Frontal cortex (tissue), 4 donors: Measurements from ENCODE around the gene MTARC1. TPM values are rescaled to one million over a fixed set of nuclear protein-coding genes. Genes with fewer than 3 reads are reported as not detected.

Experiments used
- DNase-seq, 2 donors: peaks; one replicate each; pipeline ENCODE4 v3.0.0; 2012; ENCODE audit warnings: low spot score in 2 of 2
- FAIRE-seq: peaks from 2 replicates; lab custom pipeline; 2012; peaks lifted over from hg19 to GRCh38; lab: Jason Lieb, UNC
- total RNA-seq: library from RNA; depleted of rRNA; stranded (reverse); fragments of >200 nt; gene quantifications from one replicate; pipeline ENCODE4 v1.2.3, GENCODE V29; 2014
- donor health status: control.
- donor health status: control.
- donor health status: control.

Gene MTARC1
- total RNA-seq, result 19.6 TPM

DNA sequence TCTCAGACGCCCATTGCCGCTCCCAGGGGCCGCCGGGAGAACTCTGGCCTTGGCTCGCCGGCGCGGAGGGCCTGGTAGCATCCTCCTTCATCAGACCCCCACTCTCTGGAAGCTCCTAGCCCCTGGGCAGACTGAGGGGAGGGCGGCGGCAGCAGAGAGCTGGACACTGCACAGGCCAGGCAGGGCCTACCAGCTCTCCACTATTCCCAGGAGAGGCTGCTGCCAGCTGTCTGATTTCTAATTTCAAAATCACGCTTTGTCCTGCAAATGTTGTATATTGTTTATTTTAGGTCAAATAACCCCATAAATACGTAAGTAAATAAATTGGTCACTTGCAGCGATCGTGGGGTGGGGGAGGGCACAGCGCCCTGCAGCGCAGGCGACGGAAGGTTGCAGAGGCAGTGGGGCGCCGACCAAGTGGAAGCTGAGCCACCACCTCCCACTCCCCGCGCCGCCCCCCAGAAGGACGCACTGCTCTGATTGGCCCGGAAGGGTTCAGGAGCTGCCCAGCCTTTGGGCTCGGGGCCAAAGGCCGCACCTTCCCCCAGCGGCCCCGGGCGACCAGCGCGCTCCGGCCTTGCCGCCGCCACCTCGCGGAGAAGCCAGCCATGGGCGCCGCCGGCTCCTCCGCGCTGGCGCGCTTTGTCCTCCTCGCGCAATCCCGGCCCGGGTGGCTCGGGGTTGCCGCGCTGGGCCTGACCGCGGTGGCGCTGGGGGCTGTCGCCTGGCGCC, at the start of gene MTARC1:
Gene MTARC1, plus strand, starts transcription at position 577 of the 732 bp plus-strand sequence. Its CDS starts 32 bp downstream, at position 609.
- DNase-seq (peak; percentile 56 to 68), FAIRE-seq (no peak)

DNA sequence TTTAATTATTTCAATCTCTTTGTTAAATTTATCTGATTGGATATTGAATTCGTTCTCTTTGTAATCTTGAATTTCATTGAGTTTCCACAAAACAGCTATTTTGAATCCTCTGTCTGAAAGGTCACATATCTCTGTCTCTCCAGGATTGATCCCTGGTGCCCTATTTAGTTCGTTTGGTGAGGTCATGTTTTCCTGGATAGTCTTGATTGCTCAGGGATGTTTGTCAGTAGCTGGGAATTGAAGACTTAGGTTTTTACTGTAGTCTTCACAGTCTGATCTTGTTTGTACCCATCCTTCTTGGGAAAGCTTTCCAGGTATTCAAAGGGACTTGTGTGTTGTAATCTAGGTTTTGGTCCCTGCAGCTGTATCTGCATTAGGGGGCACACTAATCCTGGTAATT, 45.4 kb upstream of the MTARC1 start:
- DNase-seq (no peak), FAIRE-seq (no peak)

DNA sequence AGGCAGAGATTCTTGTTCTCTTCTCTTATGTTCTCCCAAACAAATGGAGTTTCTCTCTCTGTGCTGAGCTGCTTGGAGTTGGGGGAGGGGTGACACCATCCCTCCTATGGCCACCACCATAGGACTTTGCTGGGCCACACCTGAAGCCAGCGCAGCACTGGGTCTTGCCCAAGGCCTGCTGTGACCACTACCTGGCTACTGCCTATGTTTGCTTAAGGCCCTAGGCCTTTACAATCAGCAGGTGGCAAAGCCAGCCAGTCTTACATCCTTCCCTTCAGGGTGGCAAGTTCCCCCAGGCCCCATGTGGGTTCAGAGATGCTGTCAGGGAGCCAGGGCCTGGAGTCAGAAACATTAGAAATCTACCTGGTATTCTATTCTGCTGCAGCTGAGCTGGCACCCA, 44.9 kb upstream of the MTARC1 start:
- FAIRE-seq (no peak), DNase-seq (no peak)

DNA sequence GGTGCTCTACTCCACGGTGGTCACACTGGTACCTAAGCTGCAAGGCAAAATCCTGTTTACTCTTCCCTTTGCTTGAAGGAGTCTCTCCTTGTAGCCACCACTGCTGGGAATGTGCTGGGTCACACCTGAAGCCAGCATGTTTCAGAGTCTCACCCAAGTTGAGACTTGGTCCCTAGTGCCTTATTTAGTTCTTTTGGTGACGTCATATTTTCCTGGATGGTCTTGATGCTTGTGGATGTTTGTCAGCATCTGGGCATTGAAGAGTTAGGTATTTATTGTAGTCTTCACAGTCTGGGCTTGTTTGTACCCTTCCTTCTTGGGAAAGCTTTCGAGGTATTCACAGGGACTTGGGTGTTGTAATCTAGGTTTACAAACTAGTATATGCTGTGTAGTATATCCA, 44.2 kb upstream of the MTARC1 start:
- FAIRE-seq, result no peak

DNA sequence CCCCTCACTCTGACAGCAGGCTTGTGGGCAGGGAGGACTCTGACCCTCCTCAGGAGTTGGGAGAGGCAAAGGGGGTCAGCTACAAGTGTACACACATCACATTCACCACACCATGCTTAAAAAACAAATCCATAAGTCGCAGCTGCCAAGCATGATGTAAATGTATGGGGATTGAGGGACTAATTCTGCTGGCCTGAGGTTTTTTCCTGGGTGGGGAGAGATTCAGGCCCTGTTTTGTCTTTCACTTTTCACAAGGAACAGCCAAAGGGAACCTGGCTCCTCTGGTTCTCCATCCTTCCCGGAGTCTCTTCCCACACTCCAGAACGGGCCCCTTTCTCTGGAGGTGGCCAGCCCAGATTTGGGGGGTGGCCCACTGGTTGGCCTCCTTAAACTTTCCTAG, 39.9 kb upstream of the MTARC1 start:
- FAIRE-seq, result no peak
- DNase-seq, result no peak

More for the DNA sequence above, 44.2 kb upstream of the MTARC1 start:
- no peak for DNase-seq

DNA sequence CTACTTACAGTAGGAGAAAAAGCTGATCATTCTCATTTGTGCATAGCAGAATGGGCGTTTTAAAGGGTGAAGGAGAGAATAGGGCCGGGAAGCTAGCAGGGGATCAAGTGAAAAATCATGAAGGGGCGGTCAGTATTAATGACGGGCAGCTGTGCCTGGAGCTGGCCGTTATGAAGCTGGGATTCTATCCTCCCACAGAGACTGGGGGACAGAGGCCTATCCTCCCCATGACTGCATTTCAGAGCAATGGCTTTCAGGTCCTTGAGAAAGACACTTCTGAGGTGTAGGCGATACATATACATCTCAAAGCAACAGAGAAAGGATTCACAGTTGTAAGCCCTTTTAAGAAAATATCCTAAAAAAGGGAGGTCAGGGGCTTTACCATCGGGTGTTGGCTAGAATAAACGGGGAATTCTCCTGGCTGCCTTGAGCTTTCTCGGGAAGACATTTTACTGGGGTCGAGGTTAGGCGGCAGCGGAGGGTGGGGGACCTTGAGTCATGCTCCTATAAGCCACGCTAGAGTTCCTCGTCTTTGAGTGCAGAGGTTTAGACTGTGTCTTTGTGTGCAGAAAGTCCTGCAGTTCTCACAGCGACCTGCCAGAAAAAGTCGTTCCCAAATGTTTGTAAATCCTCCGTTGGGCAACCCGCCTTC, 39.1 kb upstream of the MTARC1 start:
- no peak for DNase-seq
- FAIRE-seq, result no peak

DNA sequence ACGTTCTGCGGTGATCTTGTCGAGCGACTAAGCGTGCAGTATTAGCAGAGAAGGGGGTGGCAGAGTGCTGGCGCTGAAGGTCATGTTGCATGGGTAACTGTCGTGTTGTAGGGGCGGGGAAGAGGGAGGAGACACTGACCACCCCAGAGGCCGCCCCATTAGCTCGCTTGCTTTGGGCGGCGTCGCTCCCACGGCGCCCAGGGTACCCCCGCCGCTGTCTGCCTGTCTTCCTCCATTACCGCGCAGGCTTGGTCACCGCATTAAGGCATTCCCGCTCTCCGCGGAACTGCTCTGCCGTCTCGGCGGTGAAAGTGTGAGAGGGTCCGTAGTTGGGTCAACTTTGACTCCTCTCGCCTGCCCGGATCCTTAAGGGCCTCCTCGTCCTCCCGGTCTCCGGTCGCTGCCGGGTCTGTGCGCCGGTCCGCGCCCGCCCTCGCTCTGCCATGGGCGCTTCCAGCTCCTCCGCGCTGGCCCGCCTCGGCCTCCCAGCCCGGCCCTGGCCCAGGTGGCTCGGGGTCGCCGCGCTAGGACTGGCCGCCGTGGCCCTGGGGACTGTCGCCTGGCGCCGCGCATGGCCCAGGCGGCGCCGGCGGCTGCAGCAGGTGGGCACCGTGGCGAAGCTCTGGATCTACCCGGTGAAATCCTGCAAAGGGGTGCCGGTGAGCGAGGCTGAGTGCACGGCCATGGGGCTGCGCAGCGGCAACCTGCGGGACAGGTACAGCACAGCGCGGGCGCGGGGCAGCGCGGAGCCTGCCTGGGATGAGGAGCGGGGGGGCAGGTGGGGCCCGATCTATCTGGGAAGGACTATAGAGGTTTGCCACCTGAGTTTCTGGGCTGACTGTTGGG, 38.4 kb upstream of the MTARC1 start, which contains the start of gene MTARC2:
Gene MTARC2, plus strand, starts transcription at position 234 of the 846 bp plus-strand sequence. Its CDS starts 210 bp downstream, at position 444.
- peak; percentile 62 to 68 for DNase-seq

DNA sequence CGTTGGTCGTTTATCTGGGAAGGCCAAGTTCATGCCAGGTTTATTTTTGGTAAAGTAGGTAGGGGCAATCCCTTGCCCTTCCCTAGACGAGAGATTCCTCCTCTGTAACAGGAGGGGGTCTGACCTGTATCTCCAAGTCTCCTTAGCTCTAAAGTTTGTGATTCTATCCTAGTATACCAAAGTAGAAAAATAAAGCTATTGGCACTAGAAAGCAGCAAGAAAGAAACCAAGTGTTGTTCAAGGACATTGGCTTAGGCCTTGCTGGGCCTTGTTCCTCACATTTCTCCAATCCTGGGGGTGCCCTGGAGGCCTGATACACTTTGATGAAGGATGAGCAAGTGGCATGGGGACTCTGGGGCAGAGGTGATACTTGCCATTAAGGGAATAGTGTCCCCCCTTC, 37.8 kb upstream of the MTARC1 start:
- DNase-seq, result no peak
- no peak for FAIRE-seq

More for the DNA sequence above, 38.4 kb upstream of the MTARC1 start, which contains the start of gene MTARC2:
- no peak for FAIRE-seq

DNA sequence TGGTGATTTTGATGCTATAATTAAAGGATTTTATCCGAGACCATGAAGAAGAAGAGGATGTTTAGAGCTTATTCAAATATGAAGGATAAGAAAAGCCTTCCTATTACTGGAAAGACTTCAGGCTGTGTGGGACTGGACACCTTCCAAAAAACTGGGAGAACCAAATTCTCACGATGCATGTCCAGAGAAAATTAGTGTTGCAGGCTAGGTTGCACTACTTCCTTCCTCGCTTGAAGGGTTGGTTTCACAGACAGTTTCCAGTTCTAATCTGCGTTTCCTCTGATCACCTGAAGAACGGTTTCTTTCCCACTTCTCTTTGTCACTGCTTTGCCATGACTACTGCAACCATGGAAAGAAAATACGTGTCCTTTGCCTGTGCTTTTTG, 36.6 kb upstream of the MTARC1 start:
- FAIRE-seq (no peak), DNase-seq (no peak)

DNA sequence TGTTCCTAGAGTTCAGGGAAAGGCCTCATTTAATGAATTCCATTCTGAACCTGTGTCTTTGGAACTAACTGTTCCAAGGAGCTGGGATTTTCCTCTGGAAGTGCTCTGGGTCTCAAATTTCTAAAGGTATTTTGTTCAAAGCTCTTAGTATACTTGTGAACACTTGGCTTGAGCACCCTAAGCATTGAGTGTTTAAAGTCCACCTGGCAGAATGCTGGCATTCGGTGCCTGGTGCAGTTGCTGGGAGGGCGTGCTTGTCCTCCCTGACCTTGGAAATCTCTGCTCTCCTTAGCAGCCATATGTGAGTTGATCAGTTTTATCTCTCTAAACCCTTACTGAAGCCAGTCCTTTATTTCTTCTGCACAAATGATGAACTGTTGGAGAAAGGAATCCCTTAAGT, 35.6 kb upstream of the MTARC1 start:
- FAIRE-seq (no peak), DNase-seq (no peak)

DNA sequence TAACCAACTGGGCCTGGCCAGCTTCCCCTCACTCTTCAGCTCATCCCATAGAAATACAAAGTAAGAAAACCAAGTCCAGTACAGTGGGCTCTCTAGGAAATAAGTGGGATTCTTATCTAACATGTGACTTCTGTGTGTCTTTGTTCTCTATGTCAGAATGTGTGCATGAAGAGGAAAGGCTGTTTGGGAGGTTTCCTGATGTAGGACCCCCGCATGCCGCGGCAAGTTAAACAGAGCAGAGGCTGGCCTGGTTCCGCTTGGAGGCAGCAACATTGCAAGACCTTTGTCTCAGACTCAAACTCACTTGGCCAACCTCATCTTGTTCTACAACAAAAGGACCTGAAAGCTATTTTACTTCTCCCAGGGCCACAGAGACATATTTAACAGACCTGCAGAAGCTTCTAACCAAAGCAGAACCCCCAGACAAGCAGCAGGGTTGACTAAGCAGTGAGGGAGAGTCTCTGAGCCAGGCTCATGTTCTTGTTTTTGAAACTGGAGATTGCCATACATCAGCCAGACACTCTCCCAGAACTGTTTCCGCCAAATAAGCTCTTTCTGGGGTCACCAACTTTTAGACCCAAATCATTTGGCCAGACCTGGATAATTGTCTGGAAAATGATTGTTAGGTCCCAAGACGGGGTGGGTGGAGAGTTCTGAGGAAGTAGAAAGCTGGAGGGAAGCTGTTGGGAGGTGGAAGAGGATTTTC, 32.3 kb upstream of the MTARC1 start:
- DNase-seq (no peak), FAIRE-seq (no peak)

DNA sequence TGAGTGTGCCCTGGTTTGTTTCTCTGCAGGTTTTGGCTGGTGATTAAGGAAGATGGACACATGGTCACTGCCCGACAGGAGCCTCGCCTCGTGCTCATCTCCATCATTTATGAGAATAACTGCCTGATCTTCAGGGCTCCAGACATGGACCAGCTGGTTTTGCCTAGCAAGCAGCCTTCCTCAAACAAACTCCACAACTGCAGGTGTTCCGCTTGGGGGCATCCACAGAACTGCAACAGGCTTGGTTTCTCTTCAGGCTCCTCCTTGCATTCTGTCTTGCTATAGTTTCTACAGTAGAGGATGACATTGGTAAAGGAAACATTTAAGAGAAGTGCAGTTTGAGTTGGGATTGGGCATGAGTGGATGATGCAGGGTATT, 31.8 kb upstream of the MTARC1 start:
- FAIRE-seq, result no peak
- DNase-seq, result no peak

DNA sequence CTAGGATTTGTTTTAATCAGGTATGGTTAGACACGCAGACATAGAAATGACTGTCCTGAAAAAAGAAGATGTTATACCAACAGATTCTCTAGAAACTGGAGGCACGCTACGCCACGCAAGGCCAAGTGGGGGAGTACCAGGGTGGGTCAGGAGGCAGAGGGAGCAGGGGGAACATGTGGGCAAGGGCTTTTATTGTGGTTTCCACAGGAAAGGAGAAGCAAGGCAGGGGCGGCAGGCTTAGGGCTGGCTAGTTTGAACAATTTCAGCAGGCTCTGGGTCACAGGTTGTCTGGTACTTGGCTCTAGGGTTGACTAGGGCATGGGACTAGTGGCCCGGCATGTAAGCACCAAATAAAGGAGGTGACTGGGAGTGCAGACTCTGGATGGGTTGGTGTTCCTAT, 31.4 kb upstream of the MTARC1 start:
- no peak for DNase-seq
- no peak for FAIRE-seq

DNA sequence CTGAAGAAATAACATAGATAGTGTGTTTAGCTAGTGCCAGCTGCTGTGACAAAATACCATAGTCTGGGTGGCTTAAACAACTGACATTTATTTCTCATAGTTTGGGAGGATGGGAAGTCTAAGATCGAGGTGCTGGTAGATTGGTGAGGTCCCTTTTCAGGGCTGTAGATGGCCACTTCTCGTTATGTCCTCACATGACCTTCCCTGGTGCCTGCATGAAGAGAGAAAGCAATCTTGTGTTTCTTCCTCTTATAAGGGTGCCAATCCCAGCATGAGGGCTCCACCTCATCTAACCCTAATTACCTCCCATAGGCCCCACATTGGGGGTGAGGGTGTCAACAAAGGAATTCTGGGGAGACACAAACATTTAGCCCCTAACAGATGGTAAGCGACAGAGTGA, 29.3 kb upstream of the MTARC1 start:
- FAIRE-seq (no peak), DNase-seq (no peak)

DNA sequence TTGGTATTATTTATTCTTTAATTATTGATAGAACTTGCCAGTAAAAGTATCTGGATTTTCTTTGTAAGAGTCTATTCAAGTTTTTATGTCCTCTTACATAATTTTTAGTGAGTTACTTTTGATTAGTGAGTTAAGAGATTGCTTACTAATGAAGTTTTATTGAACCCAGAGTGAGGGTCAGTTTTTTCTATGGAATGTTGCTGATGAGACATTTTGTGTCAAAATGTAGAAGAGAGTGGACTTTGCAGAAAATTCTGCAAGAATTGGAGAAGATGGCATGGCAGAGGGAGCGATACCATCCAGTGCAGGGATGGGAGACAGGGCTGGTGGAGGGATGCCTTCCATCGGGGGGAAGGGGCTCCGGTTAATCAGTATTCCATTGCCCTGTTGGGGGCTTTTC, 27.6 kb upstream of the MTARC1 start:
- DNase-seq, result no peak
- FAIRE-seq, result no peak

DNA sequence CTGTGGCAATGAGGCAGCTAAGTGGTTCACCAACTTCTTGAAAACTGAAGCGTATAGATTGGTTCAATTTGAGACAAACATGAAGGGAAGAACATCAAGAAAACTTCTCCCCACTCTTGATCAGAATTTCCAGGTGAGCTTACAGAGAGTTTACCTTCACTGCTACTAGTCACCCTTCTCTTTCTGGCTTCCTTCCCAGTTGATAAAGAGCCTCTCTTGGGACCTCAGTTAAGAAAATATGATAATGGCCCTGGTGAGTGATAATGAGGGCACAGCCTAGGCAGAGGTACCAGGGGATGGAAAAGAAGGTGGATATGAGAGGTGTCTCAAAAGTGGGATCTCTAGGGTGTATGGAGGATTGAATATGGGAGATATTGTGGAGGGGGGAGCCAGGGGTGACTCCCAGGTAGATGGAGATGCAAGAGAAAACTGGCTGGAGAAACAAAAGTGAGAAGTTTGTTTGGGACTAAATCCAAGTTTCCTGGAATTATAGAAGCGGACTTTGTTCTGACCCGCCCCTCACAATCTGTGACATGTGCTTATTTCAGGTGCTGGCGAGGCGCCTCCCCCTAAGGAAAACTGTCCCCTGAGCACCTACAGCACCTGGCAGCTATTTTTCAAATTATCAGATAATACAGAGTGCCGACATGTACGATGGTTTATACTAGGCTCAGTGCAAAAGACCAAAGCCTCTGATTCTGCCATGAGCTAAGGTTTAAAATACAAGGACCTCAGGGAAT, 24.9 kb upstream of the MTARC1 start:
- DNase-seq (no peak), FAIRE-seq (no peak)

DNA sequence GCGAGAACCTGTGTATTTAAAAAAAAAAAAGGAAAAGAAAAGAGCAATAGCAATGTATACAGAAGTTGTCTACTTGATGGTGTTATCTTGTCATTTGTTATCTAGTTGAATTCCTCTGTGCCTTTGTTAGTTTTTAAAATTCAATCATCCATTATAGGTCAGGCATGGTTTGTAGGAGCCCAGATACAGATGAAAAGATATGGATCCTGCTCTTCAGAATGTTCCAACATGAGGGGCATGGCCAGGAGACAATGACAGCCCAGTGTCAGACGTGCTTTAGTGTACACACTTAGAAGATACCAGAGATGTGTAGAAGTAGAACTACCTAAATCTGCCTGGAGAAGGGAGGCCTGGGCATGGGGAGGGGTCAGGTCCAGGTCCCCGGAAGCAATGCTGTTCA, 22.0 kb upstream of the MTARC1 start:
- FAIRE-seq, result no peak
- no peak for DNase-seq

DNA sequence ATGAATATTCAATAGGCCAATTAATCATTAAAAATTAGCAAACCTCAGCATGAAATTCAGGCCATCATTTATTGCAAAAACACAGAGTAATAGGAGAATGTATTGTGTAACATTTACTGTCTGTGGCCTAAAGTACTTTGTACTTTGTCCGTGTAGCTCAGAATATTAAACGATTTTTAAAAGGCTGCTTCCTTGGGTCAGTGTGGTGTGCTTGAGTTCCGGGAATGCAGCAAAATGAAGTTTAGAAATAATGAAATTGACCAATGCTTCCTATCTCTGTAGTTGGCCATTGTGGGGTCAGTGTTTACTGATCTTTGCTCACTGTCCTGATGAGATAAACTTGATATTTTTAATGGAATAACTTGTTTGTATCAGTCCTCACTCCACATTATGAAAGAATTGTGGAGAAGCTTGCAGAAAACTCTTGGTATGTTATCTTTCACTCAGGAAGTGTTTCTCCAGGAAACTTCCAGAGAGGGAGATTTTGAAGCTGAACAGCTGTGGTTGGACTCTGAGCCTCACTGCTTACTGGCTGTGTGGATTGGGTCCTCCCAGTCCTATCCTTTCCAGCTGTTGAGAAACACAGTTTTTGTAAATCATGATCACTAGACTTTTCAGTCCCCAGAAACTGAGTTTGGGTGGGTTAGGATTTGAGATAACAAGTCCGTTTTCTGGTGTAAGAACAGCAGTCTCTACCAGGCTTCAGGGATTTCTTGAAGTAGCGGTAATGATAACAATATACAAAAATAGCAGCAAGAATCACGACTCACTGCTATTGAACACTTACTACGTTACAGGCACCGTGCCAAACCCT, 19.2 kb upstream of the MTARC1 start:
- DNase-seq (no peak), FAIRE-seq (no peak)
